ENCODE measurements around the gene NCSTN.

DNA sequence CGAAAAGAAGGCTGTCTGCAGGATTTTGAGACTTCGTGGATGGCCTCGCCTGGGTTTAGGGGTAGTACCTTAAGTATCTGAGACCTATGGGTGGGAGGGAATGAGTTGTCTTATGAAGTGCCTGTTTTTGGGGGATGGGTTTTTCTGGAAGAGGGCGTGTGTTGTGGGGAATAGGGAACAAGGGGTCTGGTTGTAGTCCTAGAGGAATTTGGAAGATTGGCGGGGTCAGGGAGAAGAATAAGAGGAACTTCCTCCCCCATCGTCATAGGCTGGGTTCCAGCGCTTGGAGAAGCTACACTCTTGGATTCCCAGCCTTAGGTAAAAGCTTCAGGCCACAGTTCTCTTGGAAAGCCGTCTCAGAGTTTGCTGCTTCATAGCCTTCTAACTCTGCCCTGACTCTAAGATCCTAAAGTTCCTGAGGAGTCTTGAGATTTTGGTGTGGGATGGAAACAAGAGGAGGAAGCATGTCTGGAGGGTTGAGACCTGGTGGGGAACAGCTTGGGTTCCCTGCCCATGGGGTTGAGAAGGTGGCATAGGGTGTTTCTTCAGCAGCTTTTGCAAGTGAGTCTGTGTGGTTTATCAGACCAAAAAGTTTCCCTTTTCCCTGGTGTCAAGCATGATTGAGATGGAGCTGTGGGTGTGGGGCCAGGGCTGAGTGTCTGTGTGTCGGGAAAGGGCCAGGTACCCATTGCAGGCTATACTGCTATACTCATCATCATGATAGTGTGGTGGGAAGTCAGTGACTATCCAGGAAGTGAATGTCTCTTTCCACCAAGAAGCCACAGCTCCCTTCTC, 59.0 kb downstream of the NCSTN start:
- no peak for TF ChIP-seq EP300 (IDR thresholded peaks at IDR 0.05; ENCODE audit: borderline replicate concordance)
- no peak for TF ChIP-seq TAF1 (IDR thresholded peaks at IDR 0.05; ENCODE audit: low read depth)
- TF ChIP-seq, protein P1, sequence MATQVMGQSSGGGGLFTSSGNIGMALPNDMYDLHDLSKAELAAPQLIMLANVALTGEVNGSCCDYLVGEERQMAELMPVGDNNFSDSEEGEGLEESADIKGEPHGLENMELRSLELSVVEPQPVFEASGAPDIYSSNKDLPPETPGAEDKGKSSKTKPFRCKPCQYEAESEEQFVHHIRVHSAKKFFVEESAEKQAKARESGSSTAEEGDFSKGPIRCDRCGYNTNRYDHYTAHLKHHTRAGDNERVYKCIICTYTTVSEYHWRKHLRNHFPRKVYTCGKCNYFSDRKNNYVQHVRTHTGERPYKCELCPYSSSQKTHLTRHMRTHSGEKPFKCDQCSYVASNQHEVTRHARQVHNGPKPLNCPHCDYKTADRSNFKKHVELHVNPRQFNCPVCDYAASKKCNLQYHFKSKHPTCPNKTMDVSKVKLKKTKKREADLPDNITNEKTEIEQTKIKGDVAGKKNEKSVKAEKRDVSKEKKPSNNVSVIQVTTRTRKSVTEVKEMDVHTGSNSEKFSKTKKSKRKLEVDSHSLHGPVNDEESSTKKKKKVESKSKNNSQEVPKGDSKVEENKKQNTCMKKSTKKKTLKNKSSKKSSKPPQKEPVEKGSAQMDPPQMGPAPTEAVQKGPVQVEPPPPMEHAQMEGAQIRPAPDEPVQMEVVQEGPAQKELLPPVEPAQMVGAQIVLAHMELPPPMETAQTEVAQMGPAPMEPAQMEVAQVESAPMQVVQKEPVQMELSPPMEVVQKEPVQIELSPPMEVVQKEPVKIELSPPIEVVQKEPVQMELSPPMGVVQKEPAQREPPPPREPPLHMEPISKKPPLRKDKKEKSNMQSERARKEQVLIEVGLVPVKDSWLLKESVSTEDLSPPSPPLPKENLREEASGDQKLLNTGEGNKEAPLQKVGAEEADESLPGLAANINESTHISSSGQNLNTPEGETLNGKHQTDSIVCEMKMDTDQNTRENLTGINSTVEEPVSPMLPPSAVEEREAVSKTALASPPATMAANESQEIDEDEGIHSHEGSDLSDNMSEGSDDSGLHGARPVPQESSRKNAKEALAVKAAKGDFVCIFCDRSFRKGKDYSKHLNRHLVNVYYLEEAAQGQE (IDR thresholded peaks at IDR 0.05; ENCODE audit: low read depth): no peak
- TF ChIP-seq YY1 (IDR thresholded peaks at IDR 0.05; ENCODE audit: low read depth): no peak
